Neural cell (in vitro differentiated cells): ENCODE results near the gene BCL2. TPM values are rescaled to one million over a fixed set of nuclear protein-coding genes. Genes with fewer than 3 reads are reported as not detected.

Experiments
- H2AFZ ChIP-seq: fragments of 200-600, 300-800 bp; sonication (generic), shearing (Covaris generic); 2 replicates; pipeline ENCODE4 v1.6.0; 2014; ENCODE audit warnings: low read depth, mild to moderate bottlenecking, antibody characterized with exemption, low read length, moderate library complexity
- H3F3A ChIP-seq: fragments of 200-600 bp; shearing (Covaris generic); 2 replicates; pipeline ENCODE4 v1.6.1; 2016; ENCODE audit warnings: mild to moderate bottlenecking, moderate library complexity, mixed read lengths, antibody characterized with exemption, low read length; ENCODE audit not compliant: insufficient read depth, poor library complexity, severe bottlenecking
- H3K27ac ChIP-seq: fragments of 200-600, 300-800 bp; sonication (generic), shearing (Covaris generic); 2 replicates; pipeline ENCODE4 v1.5.1; 2014; ENCODE audit warnings: mild to moderate bottlenecking, low read length, moderate library complexity
- H3K27me3 ChIP-seq: fragments of 300-800, 200-600 bp; sonication (generic), shearing (Covaris generic); 2 replicates; pipeline ENCODE4 v1.6.0; 2014; ENCODE audit warnings: mild to moderate bottlenecking, low read depth, low read length, moderate library complexity; ENCODE audit not compliant: insufficient read depth
- H3K36me3 ChIP-seq: fragments of 300-800, 200-600 bp; sonication (generic), shearing (Covaris generic); 2 replicates; pipeline ENCODE4 v1.5.1; 2014; ENCODE audit warnings: mild to moderate bottlenecking, antibody characterized with exemption, low read length, moderate library complexity; ENCODE audit not compliant: insufficient read depth
- H3K4me2 ChIP-seq: fragments of 300-800, 200-600 bp; sonication (generic), shearing (Covaris generic); 2 replicates; pipeline ENCODE4 v1.6.0; 2014; ENCODE audit warnings: mild to moderate bottlenecking, low read length
- H3K4me3 ChIP-seq: fragments of 300-800, 200-600 bp; sonication (generic), shearing (Covaris generic); 2 replicates; pipeline ENCODE4 v1.5.1; 2014; ENCODE audit warnings: mild to moderate bottlenecking, low read length, moderate library complexity
- H3K79me2 ChIP-seq: fragments of 200-600 bp; shearing (Covaris generic); replicated peaks from 2 replicates; pipeline ENCODE4 v1.6.0; 2014; ENCODE audit warnings: mild to moderate bottlenecking, low read length, moderate library complexity; ENCODE audit not compliant: insufficient read depth
- H3K9ac ChIP-seq: fragments of 300-800, 200-600 bp; sonication (generic), shearing (Covaris generic); 2 replicates; pipeline ENCODE4 v1.6.1; 2016; ENCODE audit warnings: mild to moderate bottlenecking, low read length, mixed read lengths
- H3K9me2 ChIP-seq: fragments of 200-600 bp; shearing (Covaris generic); 2 replicates; pipeline ENCODE4 v1.6.1; 2016; ENCODE audit warnings: mild to moderate bottlenecking, low read length, mixed read lengths; ENCODE audit not compliant: insufficient read depth
- H3K9me3 ChIP-seq: fragments of 200-600, 300-800 bp; sonication (generic), shearing (Covaris generic); 2 replicates; pipeline ENCODE4 v1.6.1; 2016; ENCODE audit warnings: mild to moderate bottlenecking, mixed run types, low read length, moderate library complexity, mixed read lengths
- H4K20me1 ChIP-seq: fragments of 200-600 bp; shearing (Covaris generic); 2 replicates; pipeline ENCODE4 v1.6.1; 2016; ENCODE audit warnings: mild to moderate bottlenecking, mixed run types; ENCODE audit not compliant: insufficient read depth
- EP300 ChIP-seq: fragments of 450-650 bp; conservative IDR thresholded peaks from 2 replicates; pipeline ENCODE4 v1.6.1; 2014; ENCODE audit warnings: antibody characterized with exemption, mild to moderate bottlenecking, moderate library complexity; ENCODE audit not compliant: poor library complexity, severe bottlenecking
- EZH2 ChIP-seq: fragments of 200-600, 300-800 bp; shearing (Covaris generic), sonication (generic); IDR thresholded peaks from 2 replicates; pipeline ENCODE4 v1.6.1; 2014; ENCODE audit warnings: antibody characterized with exemption, low read length, borderline replicate concordance, mild to moderate bottlenecking; ENCODE audit not compliant: insufficient read depth, poor library complexity, severe bottlenecking
- MXI1 ChIP-seq: fragments of 450-650 bp; conservative IDR thresholded peaks from 2 replicates; pipeline ENCODE4 v1.6.1; 2014; ENCODE audit warnings: antibody characterized with exemption, mild to moderate bottlenecking; ENCODE audit not compliant: poor library complexity, severe bottlenecking
- POLR2AphosphoS5 ChIP-seq: IDR thresholded peaks from 2 replicates; pipeline ENCODE4 v1.6.1; 2012
- RAD21 ChIP-seq: fragments of 450-650 bp; conservative IDR thresholded peaks from 2 replicates; pipeline ENCODE4 v1.6.1; 2014; ENCODE audit warnings: antibody characterized with exemption, mild to moderate bottlenecking, moderate library complexity
- SMC3 ChIP-seq: fragments of 450-650 bp; conservative IDR thresholded peaks from 2 replicates; pipeline ENCODE4 v1.6.1; 2014; ENCODE audit warnings: antibody characterized with exemption, mild to moderate bottlenecking, moderate library complexity; ENCODE audit not compliant: poor library complexity
- TAF1 ChIP-seq: IDR thresholded peaks from 2 replicates; pipeline ENCODE4 v1.6.1; 2012; ENCODE audit warnings: low read depth
- polyA plus RNA-seq: library from polyadenylated mRNA; depleted of rRNA; stranded (reverse); fragments of >200 nt; gene quantifications from 2 replicates; pipeline ENCODE4 v1.2.3, GENCODE V29; 2014
- TF ChIP-seq, protein P1 (sequence below): IDR thresholded peaks from 2 replicates; pipeline ENCODE4 v1.6.1; 2012; ENCODE audit warnings: borderline replicate concordance
- TF ChIP-seq, protein P2 (sequence below): fragments of 450-650 bp; IDR thresholded peaks from 2 replicates; pipeline ENCODE4 v1.5.1; 2014; ENCODE audit warnings: antibody characterized with exemption, mild to moderate bottlenecking, moderate library complexity; ENCODE audit not compliant: poor library complexity, severe bottlenecking

Gene BCL2
- polyA plus RNA-seq, 1 donor from 2014 or later, result 3.4 TPM

DNA sequence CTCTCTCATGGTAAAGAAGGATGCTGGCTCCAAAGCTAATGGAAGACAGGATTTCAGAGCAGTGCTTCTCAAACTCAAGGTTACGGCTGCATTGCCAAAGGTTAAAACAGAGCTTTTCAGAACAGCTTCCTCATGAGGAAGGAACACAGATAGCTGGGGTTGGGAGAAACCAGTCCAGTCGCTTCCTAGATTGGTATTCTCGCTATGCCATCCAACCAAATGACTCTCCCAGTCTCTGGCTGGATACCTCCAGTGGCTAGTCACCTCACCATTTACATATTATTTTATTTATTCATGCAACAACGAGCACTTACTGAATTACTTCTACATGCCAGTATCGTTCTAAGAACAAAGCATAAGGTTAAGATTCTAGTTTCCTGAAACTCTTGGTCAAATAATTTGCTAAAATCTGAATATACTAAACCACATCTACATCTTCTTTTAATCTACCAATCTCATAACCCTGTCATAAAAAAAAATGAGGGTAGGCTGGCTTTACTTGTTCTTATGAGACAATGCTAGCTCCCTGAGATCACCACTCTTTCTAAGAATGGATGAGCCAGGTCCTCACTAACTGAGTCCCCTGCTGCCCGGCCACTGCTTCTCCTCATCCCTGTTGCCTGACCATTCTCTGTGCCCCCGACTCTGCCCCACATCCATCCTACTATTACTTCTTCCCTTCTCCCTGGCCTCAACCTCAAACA is 27.1 kb upstream of the BCL2 start:
- Histone ChIP-seq H3K79me2 (no peaks in the 10 kb centered on the region), H3K27ac (no peak overlapping the region), H3K27me3 (no peaks in the 10 kb centered on the region), H2AFZ (no peak overlapping the region), H3K9me2 (no peaks in the 10 kb centered on the region), H3K9ac (no peak overlapping the region), H4K20me1 (no peaks in the 10 kb centered on the region), H3K9me3 (no peaks in the 10 kb centered on the region), H3K4me2 (no peak overlapping the region), H3K36me3 (peaks cover 14% of the 10 kb centered on the region), H3K4me3 (no peak overlapping the region), H3F3A (no peaks in the 10 kb centered on the region)
- TF ChIP-seq, protein P1, sequence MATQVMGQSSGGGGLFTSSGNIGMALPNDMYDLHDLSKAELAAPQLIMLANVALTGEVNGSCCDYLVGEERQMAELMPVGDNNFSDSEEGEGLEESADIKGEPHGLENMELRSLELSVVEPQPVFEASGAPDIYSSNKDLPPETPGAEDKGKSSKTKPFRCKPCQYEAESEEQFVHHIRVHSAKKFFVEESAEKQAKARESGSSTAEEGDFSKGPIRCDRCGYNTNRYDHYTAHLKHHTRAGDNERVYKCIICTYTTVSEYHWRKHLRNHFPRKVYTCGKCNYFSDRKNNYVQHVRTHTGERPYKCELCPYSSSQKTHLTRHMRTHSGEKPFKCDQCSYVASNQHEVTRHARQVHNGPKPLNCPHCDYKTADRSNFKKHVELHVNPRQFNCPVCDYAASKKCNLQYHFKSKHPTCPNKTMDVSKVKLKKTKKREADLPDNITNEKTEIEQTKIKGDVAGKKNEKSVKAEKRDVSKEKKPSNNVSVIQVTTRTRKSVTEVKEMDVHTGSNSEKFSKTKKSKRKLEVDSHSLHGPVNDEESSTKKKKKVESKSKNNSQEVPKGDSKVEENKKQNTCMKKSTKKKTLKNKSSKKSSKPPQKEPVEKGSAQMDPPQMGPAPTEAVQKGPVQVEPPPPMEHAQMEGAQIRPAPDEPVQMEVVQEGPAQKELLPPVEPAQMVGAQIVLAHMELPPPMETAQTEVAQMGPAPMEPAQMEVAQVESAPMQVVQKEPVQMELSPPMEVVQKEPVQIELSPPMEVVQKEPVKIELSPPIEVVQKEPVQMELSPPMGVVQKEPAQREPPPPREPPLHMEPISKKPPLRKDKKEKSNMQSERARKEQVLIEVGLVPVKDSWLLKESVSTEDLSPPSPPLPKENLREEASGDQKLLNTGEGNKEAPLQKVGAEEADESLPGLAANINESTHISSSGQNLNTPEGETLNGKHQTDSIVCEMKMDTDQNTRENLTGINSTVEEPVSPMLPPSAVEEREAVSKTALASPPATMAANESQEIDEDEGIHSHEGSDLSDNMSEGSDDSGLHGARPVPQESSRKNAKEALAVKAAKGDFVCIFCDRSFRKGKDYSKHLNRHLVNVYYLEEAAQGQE, result no peak
- TF ChIP-seq EP300 (no peak), RAD21 (no peak), MXI1 (no peak)

- H3K36me3 ChIP-seq, result peaks cover 12% of the 10 kb centered on the region
- no peak overlapping the region for H3K4me2 ChIP-seq
- no peak overlapping the region for H2AFZ ChIP-seq
- no peaks in the 10 kb centered on the region for H3K27me3 ChIP-seq
- H3K9me2 ChIP-seq, result no peaks in the 10 kb centered on the region
- H3F3A ChIP-seq, result no peaks in the 10 kb centered on the region
- H3K79me2 ChIP-seq, result no peaks in the 10 kb centered on the region
- H3K9me3 ChIP-seq, result no peaks in the 10 kb centered on the region
- H3K27ac ChIP-seq, result no peak overlapping the region
- no peak overlapping the region for H3K4me3 ChIP-seq
- no peaks in the 10 kb centered on the region for H4K20me1 ChIP-seq
- no peak overlapping the region for H3K9ac ChIP-seq
- no peak for TF ChIP-seq EZH2
- TF ChIP-seq MXI1, result no peak
- TF ChIP-seq, protein P1, result no peak
- TF ChIP-seq EP300, result no peak
- no peak for TF ChIP-seq TAF1
- TF ChIP-seq, protein P2, sequence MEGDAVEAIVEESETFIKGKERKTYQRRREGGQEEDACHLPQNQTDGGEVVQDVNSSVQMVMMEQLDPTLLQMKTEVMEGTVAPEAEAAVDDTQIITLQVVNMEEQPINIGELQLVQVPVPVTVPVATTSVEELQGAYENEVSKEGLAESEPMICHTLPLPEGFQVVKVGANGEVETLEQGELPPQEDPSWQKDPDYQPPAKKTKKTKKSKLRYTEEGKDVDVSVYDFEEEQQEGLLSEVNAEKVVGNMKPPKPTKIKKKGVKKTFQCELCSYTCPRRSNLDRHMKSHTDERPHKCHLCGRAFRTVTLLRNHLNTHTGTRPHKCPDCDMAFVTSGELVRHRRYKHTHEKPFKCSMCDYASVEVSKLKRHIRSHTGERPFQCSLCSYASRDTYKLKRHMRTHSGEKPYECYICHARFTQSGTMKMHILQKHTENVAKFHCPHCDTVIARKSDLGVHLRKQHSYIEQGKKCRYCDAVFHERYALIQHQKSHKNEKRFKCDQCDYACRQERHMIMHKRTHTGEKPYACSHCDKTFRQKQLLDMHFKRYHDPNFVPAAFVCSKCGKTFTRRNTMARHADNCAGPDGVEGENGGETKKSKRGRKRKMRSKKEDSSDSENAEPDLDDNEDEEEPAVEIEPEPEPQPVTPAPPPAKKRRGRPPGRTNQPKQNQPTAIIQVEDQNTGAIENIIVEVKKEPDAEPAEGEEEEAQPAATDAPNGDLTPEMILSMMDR, result no peak
- TF ChIP-seq SMC3, result no peak
- TF ChIP-seq RAD21, result no peak
- no peak for TF ChIP-seq POLR2AphosphoS5
Observed at GRCh38 chr18:63346031-63346430, 26.5 kb upstream of the BCL2 start.
